GM18511 (cell line): ENCODE results near the gene HIRIP3.
"Not testable (repeated sequence)": the region's sequence is repeated elsewhere in the genome, so short reads cannot be mapped to it uniquely, and the experiment has no call there.

Experiments
- ATAC-seq: cut with Tn5 transposase; IDR thresholded peaks from one replicate; pipeline ENCODE4 v1.9.1; 2021; ENCODE audit warnings: mild to moderate bottlenecking, moderate library complexity; ENCODE audit not compliant: unreplicated experiment

Gene HIRIP3

DNA sequence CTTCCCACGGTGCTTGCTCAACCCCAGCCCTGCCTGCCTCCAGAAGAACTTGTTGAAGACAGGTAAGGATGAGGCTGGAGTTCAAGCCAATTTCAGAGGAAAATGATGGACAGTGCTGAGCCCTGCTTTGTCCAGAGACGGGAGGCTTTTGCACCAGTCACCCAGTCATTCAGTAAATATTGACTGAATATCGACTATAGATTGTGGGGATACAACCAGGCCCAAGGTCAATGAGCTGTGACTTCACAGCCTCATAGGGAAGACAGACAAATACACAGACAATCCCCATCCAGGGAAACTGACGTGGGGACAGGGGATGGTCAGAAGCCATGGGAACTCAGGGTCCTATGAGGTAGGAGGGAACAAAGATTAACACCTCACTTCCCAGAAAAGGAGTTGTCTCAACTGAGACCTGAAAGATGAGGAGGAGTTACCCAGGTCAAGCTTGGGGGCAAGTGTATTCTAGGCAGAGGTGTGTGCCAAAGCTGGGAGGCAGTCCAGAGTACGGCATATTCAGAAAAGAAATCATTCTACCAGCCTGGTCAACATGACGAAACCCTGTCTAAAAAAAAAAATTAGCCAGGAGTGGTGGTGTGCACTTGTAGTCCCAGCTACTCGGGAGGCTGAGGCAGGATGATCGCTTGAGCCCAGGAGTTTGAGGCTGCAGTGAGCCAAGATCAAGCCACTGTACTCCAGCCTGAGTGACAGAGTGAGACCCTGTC lies 21.3 kb upstream of the HIRIP3 start:
- ATAC-seq: no peak

DNA sequence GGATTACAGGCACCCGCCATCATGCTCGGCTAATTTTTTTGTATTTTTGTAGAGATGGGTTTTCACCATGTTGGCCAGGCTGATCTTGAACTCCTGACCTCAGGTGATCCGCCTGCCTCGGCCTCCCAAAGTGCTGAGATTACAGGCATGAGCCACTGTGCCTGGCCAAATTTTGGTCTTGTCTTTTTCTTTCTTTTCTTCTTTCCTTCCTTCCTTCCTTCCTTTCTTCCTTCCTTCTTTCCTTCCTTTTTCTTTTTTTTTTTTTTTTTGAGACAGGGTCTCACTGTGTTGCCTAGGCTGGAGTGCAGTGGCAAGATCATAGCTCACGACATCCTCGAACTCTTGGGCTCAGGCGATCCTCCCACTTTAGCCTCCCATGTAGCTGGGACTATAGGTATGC lies 20.0 kb upstream of the HIRIP3 start:
- ATAC-seq: not testable (repeated sequence)

DNA sequence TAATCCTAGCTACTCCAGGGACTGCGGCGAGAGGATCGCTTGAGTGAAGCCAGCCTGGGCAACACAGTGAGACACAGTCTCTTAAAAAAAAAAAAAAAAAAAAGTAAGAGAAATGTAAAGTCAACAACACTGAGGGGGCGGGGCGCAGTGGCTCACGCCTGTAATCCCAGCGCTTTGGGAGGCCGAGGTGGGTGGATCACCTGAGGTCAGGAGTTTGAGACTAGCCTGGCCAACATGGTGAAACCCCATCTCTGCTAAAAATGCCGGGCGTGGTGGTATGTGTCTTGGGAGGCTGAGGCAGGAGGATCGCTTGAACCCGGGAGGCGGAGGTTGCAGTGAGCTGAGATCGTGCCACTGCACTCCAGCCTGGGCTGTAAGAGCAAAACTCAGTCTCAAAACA lies 17.2 kb upstream of the HIRIP3 start:
- not testable (repeated sequence) for ATAC-seq

DNA sequence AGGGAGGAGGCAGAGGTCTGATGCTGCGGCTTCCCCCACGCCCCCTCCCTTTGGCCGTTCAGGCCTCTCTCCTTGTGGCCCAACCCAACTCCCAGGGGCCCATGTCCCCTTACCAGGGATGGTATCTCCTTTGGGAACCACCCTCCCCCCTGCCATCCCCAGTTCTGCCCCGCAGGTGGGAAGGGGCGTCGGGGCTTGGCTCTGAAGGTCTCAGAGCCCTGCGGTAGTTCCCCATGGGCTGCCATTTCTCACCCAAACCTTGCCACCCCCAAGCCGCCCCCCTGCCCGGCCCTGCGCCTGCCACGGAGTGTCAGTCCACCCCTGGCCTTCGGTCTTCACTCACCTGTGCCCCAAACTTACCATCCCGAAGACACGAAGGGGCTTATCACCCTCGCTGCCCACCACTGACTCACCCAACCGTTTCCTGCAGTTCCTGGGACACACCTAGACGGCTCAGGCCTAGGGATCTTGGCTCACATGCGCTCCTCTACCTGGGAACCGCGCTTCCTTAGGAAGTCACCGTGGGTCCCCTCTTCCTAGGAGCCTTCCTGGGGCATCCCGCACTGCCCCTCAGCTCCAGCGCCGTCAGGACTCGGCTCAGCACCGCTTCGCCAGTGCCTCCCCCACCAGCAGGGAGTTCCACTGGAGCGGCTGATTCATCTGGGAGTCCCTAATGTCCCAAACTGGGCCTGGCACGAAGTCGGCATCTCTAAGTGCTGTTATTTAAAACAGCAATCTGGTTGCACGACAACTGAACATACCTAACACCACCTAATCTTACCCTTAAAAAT lies 16.5 kb upstream of the HIRIP3 start:
- ATAC-seq: no peak

DNA sequence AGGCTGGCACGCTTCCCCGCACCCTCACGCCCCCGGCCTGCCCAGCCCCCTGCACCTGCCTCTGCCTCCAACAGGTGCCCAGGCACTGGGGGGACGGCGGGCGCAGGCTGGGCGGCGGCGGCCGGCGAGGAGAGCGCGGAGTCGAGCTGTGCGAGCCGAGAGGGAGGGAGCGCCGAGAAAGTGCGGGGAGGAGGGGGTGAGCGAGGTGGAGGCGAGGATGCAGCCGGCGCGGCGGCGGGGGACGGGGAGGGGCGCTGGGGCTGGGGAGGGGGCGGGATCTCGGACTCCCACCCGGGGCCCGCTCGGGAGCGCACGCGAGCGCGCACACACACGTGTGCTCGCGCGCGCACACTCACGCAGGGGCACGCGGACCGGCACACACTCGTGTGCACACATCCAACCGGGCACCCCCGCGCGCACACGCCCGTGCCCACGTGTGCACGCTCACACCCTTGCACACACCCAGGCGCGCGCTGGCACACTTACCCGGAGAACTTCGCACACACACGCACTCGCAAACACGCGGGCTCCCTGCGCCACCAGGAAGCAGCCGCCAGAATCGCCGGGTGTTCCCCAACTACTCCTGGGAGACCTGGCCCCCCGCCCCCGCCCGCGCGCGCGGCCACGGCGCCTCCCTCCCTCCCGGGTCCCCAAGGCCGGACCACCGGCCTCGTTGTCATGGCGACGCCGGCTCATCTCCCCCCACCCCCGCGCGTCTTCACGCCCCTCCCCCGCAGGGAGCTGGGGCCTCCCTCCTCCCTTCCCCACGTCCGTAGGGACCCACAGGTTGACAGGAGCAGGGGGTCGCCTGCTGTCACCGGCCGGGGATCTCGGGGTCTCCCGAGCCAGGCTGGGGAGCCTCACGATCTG lies 15.7 kb upstream of the HIRIP3 start, which contains the start of gene DOC2A:
DOC2A (minus strand) TSS at position 184 of the 870 bp plus-strand sequence. CDS start 805 bp downstream, outside the sequence.
- no peak for ATAC-seq

DNA sequence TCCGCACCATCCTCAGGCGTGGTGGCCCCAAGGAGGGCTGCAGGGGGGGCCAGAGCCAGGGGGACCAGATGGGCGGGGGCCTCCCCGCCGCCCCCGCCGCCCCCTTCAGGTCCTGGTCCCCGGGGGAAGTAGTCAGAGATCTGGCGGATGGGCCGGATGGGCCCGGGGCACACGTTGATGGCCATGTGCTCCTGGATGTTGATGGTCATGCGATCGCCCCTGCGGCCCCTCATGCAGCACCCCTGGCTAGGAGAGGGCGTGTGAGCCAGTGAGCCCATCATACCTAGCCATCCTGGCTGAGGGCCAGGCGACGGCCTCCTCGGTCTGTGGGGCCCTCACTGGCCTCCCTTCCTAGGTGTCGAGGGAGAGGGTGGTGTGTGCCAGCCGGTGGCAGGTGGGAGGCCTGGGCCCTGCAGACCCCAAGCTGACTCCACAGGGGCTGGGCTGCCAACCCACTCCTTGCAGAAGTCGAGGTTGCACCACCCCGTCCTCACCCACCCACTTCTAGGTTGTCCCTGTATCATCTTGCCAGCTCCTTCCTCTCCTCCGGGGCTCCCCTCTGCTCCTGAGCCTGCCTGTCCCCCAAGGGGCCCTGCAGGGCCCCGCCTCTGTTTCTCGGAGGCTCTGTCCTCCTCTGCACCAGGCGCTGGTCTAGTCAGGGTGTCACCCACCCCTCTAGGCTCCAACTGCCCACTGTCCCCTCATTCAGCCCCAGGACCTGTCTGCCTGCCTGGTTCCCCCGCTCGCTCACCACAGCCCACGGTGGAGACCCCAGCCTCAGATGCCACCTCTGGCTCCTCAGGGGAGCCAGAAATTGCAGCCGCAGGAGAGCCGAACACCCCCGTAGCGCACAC lies 14.8 kb upstream of the HIRIP3 start:
- ATAC-seq: no peak

DNA sequence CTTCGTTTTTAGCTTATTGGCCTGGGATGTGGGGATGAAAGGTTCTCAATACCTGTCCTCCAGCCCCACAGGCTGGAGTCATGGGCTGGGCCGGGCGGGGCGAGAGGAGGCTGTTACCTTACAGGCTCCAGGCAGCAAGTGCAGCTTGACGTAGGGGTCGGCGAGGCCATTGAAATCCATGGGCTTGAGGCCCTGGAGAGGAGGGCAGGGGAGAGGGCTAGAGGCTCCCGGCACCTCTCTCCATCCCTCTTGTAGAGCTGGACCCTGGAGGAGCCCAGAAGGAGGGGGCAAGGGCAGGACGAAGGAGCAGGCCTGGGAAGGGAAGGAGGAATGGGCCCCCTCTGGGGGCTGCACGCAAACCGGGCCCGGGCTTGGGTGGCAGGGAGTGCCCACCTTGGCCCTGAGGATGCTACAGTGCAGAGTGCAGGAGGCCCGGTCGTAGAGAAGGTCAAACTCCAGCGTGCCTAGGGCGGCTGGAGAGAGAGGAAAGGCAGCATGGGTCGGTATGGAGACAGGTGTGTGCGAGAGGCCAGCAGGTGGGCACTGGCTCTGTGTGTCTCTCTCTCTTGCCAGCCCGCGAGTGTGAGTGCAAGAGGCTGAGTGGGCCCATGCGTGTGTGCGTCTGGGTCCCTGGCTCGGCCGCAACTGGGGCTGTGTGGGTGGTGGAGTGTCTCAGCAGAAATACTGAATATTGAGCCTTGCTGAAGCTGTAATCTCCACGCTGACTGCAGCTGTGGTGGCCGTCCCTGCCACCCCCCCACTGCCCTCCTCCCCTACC lies 13.9 kb upstream of the HIRIP3 start:
- no peak for ATAC-seq

DNA sequence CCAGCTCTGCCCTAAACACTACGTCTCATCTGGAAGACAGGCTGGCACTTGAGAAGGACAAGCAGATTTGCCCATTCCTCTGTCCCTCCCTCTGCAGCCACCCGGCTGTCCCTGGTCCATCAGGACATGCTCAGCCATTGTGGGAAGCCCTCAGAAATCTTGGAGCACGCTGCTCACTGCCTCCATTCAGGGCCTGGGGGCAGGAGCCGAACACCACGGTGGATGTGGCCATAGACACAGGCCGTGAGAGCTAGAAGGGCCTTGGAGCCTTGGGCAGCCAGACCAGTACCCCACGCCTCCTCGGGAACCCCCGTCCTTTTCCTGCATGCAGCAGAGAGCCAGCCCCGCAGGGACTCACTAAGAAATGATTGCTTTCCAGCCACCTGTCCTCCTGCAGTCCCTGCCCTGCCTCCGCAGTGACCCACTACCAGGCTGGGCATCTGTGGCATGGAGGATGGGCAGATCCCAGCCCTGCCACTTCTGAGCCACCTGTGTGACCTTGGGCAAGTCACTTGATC lies 12.0 kb upstream of the HIRIP3 start:
- ATAC-seq: no peak

DNA sequence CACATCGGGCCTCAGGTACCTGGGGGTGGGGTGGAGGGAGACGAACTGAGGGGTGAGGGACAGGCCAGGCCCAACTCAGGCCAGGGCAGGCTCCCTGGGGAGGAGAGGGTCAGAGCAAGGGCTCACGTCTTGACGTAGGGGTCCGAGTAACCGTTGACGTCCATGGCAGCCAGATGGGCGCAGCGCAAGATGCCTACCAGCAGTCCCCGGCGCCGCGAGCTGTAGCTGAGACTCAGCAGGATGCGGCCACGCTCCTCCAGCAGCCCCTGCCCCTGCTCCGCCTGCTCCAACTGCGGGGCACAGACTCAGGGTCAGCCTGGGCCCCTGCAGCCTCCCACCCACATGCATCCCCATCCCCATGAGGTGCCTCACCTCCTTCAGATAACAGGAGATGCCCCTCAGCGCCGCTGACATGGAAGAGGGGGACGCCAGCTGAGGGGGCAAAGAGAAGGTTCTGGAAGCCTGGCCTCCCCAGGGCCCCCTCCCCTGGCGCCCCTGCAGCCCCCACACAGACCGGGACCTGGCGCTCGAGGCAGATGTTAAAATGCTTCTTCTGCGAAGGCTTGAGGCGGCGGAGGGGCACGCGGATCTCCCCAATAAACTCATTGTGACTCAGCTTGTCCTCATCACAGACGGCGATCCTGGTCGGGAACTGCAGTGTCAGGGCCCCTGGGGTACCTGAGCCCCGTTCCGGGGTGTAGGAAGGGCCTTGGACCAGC lies 11.4 kb upstream of the HIRIP3 start:
- no peak for ATAC-seq

DNA sequence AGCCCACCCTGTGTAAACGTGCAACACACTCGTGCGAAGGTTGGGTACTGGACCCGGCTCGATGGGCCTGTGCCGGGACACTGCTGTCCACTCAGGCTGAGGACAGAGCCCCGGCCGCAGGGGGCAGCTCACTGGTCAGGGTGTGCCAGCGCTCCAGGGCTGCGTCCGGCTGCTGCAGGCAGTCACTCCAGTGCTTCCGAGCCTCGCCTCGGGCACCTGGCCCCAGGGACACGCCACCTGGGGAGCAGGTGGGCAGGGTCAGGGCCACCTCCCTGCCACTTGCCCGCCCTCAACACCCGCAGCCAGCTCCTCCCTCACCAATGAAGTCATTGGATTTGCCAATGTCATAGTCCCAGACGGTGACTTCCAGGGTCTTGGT lies 10.7 kb upstream of the HIRIP3 start:
- no peak for ATAC-seq

DNA sequence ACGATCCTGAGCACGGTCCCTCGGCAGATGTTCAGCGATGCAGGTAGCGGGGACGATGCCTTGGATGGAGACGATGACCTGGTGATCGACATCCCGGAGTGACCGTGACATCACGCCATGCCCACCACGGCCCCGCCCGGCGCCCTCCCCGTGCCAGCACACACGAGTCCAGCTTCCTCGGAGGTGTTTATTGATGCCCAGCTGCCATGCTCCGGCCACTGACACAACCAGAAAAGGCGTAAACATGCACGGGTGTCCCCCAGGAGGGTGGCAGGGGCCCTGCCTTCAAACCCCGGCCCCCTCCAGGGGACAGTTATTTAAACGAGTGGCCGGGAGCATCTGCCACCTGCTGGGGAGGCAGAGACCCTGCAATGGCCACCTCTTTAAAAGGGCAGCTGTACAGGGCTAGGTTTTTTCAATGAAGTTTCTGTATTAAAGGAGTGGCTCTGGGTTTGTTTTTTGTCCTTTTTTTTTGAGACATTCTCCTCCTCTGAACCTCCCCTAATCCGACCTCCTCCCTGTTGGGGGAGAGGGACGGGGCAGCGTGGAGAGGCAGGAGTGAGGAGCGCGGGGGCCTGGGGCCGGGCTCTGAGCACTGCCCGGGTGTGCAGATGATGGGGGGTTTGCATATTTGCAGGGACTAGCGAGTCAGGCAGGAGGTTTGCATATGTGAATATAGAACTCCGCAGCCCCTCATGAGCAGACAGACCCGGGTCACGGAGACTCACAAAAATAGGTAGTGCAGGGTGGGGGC lies 10.1 kb upstream of the HIRIP3 start:
- no peak for ATAC-seq

DNA sequence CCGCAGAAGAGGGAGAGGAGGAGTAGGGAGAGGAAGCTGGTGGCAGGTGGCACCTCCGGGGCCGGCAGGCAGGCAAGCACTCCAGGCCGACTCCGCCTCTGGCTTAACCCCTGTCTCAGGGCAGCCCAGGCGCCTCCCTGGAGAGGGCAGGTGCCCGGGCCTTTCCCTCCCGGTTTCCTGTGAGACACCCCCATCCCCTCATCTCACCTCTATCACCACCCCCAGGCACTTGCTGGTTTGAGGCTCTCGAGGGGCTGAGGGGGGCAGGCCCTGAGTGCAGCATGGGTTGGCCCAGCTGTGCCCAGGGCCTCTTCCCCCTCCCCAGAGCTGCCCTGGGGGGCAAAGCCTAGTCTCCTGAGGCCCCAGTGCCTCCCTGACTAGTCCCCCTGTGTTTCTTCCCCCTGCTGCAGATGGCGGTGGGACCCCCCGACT lies 9.4 kb upstream of the HIRIP3 start:
- no peak for ATAC-seq

DNA sequence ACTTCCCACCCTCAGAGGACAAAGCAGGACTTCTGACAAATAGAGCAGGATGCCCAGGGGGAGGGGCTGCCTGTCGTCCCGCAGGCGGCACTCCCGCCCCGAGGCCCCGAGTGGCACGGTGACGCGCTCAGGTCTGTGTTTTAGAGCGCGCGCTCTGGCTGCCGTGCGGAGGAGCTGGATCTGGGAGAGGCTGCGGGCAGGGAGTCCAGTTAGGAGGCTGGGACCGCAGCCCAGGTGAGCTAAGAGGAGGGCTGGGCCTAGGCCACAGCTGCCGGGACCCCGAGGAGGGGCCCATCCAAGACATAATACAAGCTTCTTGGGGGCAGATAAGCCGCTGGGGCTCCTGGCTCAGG lies 9.0 kb upstream of the HIRIP3 start:
- no peak for ATAC-seq

DNA sequence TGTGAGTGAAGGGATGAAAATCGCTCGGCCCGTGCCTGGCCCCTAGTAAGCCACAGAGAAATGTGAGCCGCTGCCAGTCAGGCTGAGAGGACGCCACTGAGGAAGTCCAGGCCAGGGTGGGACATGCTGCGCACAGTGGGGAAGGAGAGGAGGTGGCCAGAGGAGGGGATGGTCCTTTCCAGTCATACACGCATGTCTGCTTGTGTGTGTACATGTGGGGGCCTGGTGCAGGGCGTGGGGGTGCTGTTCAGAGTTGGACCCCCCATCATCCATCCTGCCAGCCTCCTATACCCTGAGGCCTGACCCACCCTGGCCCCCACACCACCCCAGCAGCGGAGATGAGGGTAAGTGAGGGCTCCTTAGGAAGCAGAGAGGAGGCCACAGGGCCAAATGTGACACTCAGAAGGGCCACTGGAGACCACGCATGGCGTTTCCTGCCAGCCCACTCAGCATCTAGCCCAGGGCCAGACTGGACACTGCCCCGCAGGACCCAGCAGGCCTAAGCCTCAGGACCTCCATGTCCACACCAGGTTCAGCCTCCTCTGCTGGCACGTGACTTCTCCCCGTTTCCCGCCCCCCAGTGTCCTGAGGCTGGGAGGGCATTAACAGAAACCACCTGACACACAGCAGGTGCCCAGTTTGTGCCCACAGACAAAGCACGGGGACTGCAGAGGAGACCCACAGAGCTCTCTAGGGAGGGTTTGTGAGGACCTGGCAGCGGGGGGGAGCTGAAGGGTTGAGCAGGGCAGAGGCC lies 8.4 kb upstream of the HIRIP3 start:
- no peak for ATAC-seq

DNA sequence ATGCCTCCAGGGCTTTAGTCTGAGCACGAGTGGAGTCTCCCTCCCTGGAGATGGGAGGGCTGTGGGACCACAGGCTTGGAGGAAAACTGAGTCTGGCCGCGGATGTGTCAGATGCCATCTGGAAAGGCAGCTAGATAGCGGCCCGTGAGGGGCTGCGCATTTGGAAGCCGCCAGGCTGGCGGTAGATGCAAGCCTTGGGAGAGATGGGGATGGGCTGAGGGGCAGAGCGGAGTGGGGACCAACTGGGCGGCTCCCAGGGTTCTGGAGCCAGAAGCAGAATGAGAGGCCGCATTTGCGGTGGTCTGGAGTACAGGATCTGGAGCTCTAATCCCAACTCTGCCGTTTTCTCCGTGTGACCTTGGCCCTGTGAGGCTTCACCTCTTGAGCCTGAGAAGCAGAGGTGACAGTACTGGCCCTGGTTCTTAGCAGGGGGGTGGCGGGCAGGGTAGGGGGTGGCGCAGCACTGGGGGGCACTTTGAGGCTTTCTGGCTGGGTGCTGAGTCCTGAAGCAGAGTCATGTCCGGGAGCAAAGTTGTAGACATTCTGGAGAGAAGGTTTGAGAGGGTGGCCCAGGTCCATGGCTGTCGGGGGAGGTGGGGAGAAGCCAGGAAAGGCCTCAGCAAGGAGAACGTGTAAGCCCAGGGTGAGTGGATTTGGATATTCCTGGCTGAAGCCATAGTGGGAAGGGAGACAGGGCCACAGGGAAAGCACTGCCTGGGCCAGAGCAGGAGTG lies 7.4 kb upstream of the HIRIP3 start:
- ATAC-seq: no peak

DNA sequence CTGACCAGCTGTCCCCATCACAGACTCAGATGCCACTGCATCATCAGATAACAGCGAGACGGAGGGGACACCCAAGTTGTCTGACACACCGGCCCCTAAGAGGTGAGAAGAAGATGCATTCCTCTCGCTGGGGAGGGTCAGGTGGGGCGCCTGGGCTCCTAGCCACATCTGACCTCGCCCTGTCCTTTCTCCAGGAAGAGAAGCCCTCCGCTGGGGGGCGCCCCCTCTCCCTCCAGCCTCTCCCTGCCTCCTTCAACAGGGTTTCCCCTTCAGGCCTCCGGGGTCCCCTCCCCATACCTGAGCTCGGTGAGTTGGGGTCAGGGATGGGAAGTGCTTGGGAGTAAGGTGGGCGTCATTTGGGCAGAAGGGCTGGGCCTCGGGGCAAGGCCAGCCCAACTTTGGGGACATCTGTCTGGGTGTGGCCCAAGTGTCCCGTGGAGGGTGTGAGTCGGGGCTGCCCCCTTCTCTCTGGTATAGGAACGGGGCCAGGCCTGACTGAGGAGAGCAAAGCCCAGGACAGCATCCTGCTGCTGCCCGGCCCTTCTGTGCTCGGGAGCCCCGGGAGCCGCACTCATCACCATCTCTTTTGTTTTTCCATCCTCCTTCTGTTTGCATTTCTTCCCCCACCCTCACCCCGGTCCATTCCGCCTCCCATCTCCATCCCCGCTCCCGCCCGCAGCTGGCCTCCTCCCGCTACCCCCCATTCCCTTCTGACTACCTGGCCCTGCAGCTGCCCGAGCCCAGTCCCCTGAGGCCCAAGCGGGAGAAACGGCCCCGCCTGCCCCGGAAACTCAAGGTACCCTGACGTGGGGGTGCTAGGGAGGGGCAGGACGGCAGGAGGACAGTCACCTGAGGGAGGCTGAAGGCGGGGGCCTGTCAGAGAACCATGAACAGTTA lies 5.6 kb upstream of the HIRIP3 start:
- ATAC-seq: no peak
